ENCODE measurements around the gene GALNTL6.
A peak's percentile ranks its signal among the peaks of the same experiment; 100 is the strongest.

The GALNTL6 gene

GRCh38 chr4:171891038-171891437, 77.8 kb downstream of the GALNTL6 start:
- H3K36me3 ChIP-seq (ENCODE audit: control insufficient read depth in 1 of 2, insufficient read depth in 2 of 2, low read depth in 1 of 2, low read length in 2 of 2) = no peaks in the 10 kb centered on the region
- no peak overlapping the region for H2BK15ac ChIP-seq (ENCODE audit: low read depth, poor library complexity, severe bottlenecking)
- DNase-seq = no peak
- H3K4me3 ChIP-seq (ENCODE audit: insufficient read depth in 1 of 2, low read depth in 1 of 2, low read length in 2 of 2) = no peak overlapping the region
- H3K14ac ChIP-seq (ENCODE audit: low read length in 2 of 2) = no peak overlapping the region
- no peak overlapping the region for H4K8ac ChIP-seq (ENCODE audit: low read length)
- H3K23ac ChIP-seq (ENCODE audit: low read length in 2 of 2) = no peak overlapping the region
- no peaks in the 10 kb centered on the region for H3K79me1 ChIP-seq (replicated peaks; ENCODE audit: low read length, poor library complexity, severe bottlenecking)
- H3K18ac ChIP-seq (ENCODE audit: low read depth in 1 of 2, low read length in 2 of 2) = no peak overlapping the region
- no peak overlapping the region for H2AK5ac ChIP-seq (ENCODE audit: low read length, severe bottlenecking)
- WGBS = 100% methylated on average over 1 of the region's 2 CpGs
- H3K4ac ChIP-seq (ENCODE audit: low read depth in 1 of 2, low read length in 2 of 2) = no peak overlapping the region
- H3K27me3 ChIP-seq (ENCODE audit: control insufficient read depth in 1 of 2, insufficient read depth in 1 of 2, low read length in 2 of 2) = no peaks in the 10 kb centered on the region
- no peak overlapping the region for H3K4me2 ChIP-seq (ENCODE audit: low read length, poor library complexity, severe bottlenecking)
- no peak overlapping the region for H3K9ac ChIP-seq (ENCODE audit: low read length)
- no peak overlapping the region for H2AFZ ChIP-seq (ENCODE audit: low read depth, low read length)
- no peak overlapping the region for H2BK120ac ChIP-seq (ENCODE audit: low read depth, low read length)
- no peak overlapping the region for H2BK12ac ChIP-seq (ENCODE audit: low read length in 2 of 2)
- no peak overlapping the region for H2BK5ac ChIP-seq (ENCODE audit: low read depth, low read length, poor library complexity, severe bottlenecking)
- H3K9me3 ChIP-seq (ENCODE audit: control insufficient read depth, low read length) = peaks cover 10% of the 10 kb centered on the region
- H4K91ac ChIP-seq (ENCODE audit: low read length) = no peak overlapping the region
- H3K27ac ChIP-seq (ENCODE audit: low read length, poor library complexity, severe bottlenecking) = no peak overlapping the region
- no peaks in the 10 kb centered on the region for H3K4me1 ChIP-seq (ENCODE audit: control insufficient read depth, insufficient read depth, low read depth, low read length)

- Histone ChIP-seq H3K14ac (ENCODE audit: low read length in 2 of 2) (no peak overlapping the region), H2AK5ac (ENCODE audit: low read length, severe bottlenecking) (no peak overlapping the region), H3K27ac (ENCODE audit: low read length, poor library complexity, severe bottlenecking) (no peak overlapping the region), H3K4me2 (ENCODE audit: low read length, poor library complexity, severe bottlenecking) (no peak overlapping the region), H2BK120ac (ENCODE audit: low read depth, low read length) (no peak overlapping the region), H3K4me3 (ENCODE audit: insufficient read depth in 1 of 2, low read depth in 1 of 2, low read length in 2 of 2) (no peak overlapping the region), H2BK5ac (ENCODE audit: low read depth, low read length, poor library complexity, severe bottlenecking) (no peak overlapping the region), H4K91ac (ENCODE audit: low read length) (no peak overlapping the region), H3K4ac (ENCODE audit: low read depth in 1 of 2, low read length in 2 of 2) (no peak overlapping the region), H3K23ac (ENCODE audit: low read length in 2 of 2) (no peak overlapping the region), H3K9ac (ENCODE audit: low read length) (no peak overlapping the region), H2BK15ac (ENCODE audit: low read depth, poor library complexity, severe bottlenecking) (no peak overlapping the region), H3K4me1 (ENCODE audit: control insufficient read depth, insufficient read depth, low read depth, low read length) (no peaks in the 10 kb centered on the region), H2AFZ (ENCODE audit: low read depth, low read length) (peak overlapping the region; percentile 53), H2BK12ac (ENCODE audit: low read length in 2 of 2) (no peak overlapping the region), H3K79me1 (replicated peaks; ENCODE audit: low read length, poor library complexity, severe bottlenecking) (no peaks in the 10 kb centered on the region), H3K27me3 (ENCODE audit: control insufficient read depth in 1 of 2, insufficient read depth in 1 of 2, low read length in 2 of 2) (no peaks in the 10 kb centered on the region), H3K18ac (ENCODE audit: low read depth in 1 of 2, low read length in 2 of 2) (no peak overlapping the region), H3K9me3 (ENCODE audit: control insufficient read depth, low read length) (peaks cover 27% of the 10 kb centered on the region), H3K36me3 (ENCODE audit: control insufficient read depth in 1 of 2, insufficient read depth in 2 of 2, low read depth in 1 of 2, low read length in 2 of 2) (no peaks in the 10 kb centered on the region), H4K8ac (ENCODE audit: low read length) (no peak overlapping the region)
- no peak for DNase-seq
- WGBS = 38% methylated on average over 1 of the region's 3 CpGs
These were observed 83.2 kb downstream of the GALNTL6 start for GRCh38 chr4:171896426-171896825.

GRCh38 chr4:171919314-171919713, 106.1 kb downstream of the GALNTL6 start:
- H3K36me3 ChIP-seq (ENCODE audit: control insufficient read depth in 1 of 2, insufficient read depth in 2 of 2, low read depth in 1 of 2, low read length in 2 of 2) = no peaks in the 10 kb centered on the region
- H2AFZ ChIP-seq (ENCODE audit: low read depth, low read length) = no peak overlapping the region

GRCh38 chr4:171920901-171921300, 107.7 kb downstream of the GALNTL6 start:
- H3K36me3 ChIP-seq (ENCODE audit: control insufficient read depth in 1 of 2, insufficient read depth in 2 of 2, low read depth in 1 of 2, low read length in 2 of 2) = no peaks in the 10 kb centered on the region
- no peak overlapping the region for H2BK15ac ChIP-seq (ENCODE audit: low read depth, poor library complexity, severe bottlenecking)
- H4K91ac ChIP-seq (ENCODE audit: low read length) = no peak overlapping the region
- DNase-seq = no peak
- no peak overlapping the region for H3K4ac ChIP-seq (ENCODE audit: low read depth in 1 of 2, low read length in 2 of 2)
- H4K8ac ChIP-seq (ENCODE audit: low read length) = no peak overlapping the region
- H2BK5ac ChIP-seq (ENCODE audit: low read depth, low read length, poor library complexity, severe bottlenecking) = no peak overlapping the region
- no peak overlapping the region for H3K23ac ChIP-seq (ENCODE audit: low read length in 2 of 2)
- H3K14ac ChIP-seq (ENCODE audit: low read length in 2 of 2) = no peak overlapping the region
- H3K18ac ChIP-seq (ENCODE audit: low read depth in 1 of 2, low read length in 2 of 2) = no peak overlapping the region
- H3K4me2 ChIP-seq (ENCODE audit: low read length, poor library complexity, severe bottlenecking) = no peak overlapping the region
- no peaks in the 10 kb centered on the region for H3K27me3 ChIP-seq (ENCODE audit: control insufficient read depth in 1 of 2, insufficient read depth in 1 of 2, low read length in 2 of 2)
- H2BK12ac ChIP-seq (ENCODE audit: low read length in 2 of 2) = no peak overlapping the region
- H3K9me3 ChIP-seq (ENCODE audit: control insufficient read depth, low read length) = no peaks in the 10 kb centered on the region
- no peak overlapping the region for H2AK5ac ChIP-seq (ENCODE audit: low read length, severe bottlenecking)
- no peak overlapping the region for H3K4me3 ChIP-seq (ENCODE audit: insufficient read depth in 1 of 2, low read depth in 1 of 2, low read length in 2 of 2)
- no peak overlapping the region for H3K27ac ChIP-seq (ENCODE audit: low read length, poor library complexity, severe bottlenecking)
- WGBS = no CpG with 5 or more reads among the region's 3 CpGs
- H3K4me1 ChIP-seq (ENCODE audit: control insufficient read depth, insufficient read depth, low read depth, low read length) = no peaks in the 10 kb centered on the region
- no peak overlapping the region for H2BK120ac ChIP-seq (ENCODE audit: low read depth, low read length)
- H2AFZ ChIP-seq (ENCODE audit: low read depth, low read length) = no peak overlapping the region
- no peak overlapping the region for H3K9ac ChIP-seq (ENCODE audit: low read length)
- no peaks in the 10 kb centered on the region for H3K79me1 ChIP-seq (replicated peaks; ENCODE audit: low read length, poor library complexity, severe bottlenecking)

More at GRCh38 chr4:171919314-171919713, 106.1 kb downstream of the GALNTL6 start:
- WGBS = 88% methylated on average over 2 of the region's 2 CpGs
- no peak overlapping the region for H3K4me3 ChIP-seq (ENCODE audit: insufficient read depth in 1 of 2, low read depth in 1 of 2, low read length in 2 of 2)
- DNase-seq = no peak
- H3K14ac ChIP-seq (ENCODE audit: low read length in 2 of 2) = no peak overlapping the region
- no peak overlapping the region for H2BK5ac ChIP-seq (ENCODE audit: low read depth, low read length, poor library complexity, severe bottlenecking)
- no peak overlapping the region for H2BK12ac ChIP-seq (ENCODE audit: low read length in 2 of 2)
- no peak overlapping the region for H3K4ac ChIP-seq (ENCODE audit: low read depth in 1 of 2, low read length in 2 of 2)
- no peaks in the 10 kb centered on the region for H3K27me3 ChIP-seq (ENCODE audit: control insufficient read depth in 1 of 2, insufficient read depth in 1 of 2, low read length in 2 of 2)
- H3K79me1 ChIP-seq (replicated peaks; ENCODE audit: low read length, poor library complexity, severe bottlenecking) = no peaks in the 10 kb centered on the region
- H3K18ac ChIP-seq (ENCODE audit: low read depth in 1 of 2, low read length in 2 of 2) = no peak overlapping the region
- no peak overlapping the region for H2BK15ac ChIP-seq (ENCODE audit: low read depth, poor library complexity, severe bottlenecking)
- no peak overlapping the region for H3K27ac ChIP-seq (ENCODE audit: low read length, poor library complexity, severe bottlenecking)
- H2BK120ac ChIP-seq (ENCODE audit: low read depth, low read length) = no peak overlapping the region
- no peaks in the 10 kb centered on the region for H3K9me3 ChIP-seq (ENCODE audit: control insufficient read depth, low read length)
- H3K4me1 ChIP-seq (ENCODE audit: control insufficient read depth, insufficient read depth, low read depth, low read length) = no peaks in the 10 kb centered on the region
- H4K91ac ChIP-seq (ENCODE audit: low read length) = no peak overlapping the region
- H2AK5ac ChIP-seq (ENCODE audit: low read length, severe bottlenecking) = no peak overlapping the region
- no peak overlapping the region for H3K9ac ChIP-seq (ENCODE audit: low read length)
- no peak overlapping the region for H4K8ac ChIP-seq (ENCODE audit: low read length)
- no peak overlapping the region for H3K23ac ChIP-seq (ENCODE audit: low read length in 2 of 2)
- no peak overlapping the region for H3K4me2 ChIP-seq (ENCODE audit: low read length, poor library complexity, severe bottlenecking)
